GDM1 (cell line): ENCODE data around the gene PYCARD.
"Not testable (repeated sequence)": the region's sequence is repeated elsewhere in the genome, so short reads cannot be mapped to it uniquely, and the experiment has no call there.

ENCODE experiments used
- DNase-seq: peaks from one replicate; lab custom pipeline; 2025; lab: John Stamatoyannopoulos, UW

The PYCARD gene

GRCh38 chr16:31215287-31216162, 13.0 kb upstream of the PYCARD start:
- no peak for DNase-seq

DNA sequence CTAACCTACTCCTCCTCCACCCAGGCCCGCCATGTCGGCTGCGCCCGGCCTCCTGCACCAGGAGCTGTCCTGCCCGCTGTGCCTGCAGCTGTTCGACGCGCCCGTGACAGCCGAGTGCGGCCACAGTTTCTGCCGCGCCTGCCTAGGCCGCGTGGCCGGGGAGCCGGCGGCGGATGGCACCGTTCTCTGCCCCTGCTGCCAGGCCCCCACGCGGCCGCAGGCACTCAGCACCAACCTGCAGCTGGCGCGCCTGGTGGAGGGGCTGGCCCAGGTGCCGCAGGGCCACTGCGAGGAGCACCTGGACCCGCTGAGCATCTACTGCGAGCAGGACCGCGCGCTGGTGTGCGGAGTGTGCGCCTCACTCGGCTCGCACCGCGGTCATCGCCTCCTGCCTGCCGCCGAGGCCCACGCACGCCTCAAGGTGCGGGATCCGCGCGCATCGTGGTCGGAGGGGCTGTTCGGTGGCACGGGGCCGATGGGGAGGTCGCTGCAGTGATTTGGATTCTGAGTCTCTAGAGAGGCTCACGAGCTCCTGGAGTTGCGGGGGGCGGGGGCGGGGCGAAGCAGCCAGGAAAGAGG, 12.2 kb upstream of the PYCARD start:
- no peak for DNase-seq

DNA sequence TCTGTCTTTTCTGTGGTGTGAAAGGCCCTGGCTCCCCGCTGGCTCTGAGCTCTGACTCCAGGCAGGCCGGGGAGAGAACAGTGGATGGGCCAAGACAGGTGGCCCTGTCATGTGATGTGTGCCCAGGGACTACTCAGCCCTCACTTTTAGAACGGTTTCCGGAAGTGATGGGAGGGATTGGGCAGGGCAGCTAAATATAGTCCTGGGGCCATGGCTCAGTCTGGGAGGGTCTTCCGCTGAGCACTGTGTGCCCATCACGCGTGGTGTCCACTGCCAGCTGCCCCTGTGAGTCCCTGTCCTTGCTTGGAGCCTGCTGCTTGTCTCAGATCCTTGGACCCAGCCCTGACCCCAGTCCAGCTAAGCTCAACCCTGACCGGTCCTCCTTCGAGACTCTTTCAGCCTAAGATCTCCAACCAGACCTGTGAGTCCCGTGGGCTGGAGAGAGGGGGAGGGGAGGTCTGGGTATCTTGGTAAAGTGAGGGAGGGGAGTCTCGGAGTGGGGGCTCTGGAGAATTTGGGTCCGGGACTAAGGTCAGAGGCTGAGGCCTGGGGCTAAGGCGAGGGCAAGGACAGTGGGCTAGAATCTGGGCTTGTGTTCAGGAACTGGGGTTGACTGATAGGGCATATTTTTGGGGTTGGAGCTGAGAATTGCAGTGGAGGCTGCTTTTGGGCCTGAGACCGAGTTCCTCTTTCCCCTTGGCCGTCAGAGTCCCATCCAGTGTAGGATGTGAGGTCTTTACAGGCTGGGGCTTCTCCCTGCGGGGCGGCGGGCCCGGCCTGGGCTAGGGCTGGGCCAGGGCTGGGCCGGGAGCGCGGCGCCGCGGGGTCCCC, 11.5 kb upstream of the PYCARD start, which contains the start of gene TRIM72:
Gene TRIM72 (plus strand): TSS at position 243 of the 831 bp plus-strand sequence. CDS start 620 bp downstream, outside the sequence.
- DNase-seq = no peak

DNA sequence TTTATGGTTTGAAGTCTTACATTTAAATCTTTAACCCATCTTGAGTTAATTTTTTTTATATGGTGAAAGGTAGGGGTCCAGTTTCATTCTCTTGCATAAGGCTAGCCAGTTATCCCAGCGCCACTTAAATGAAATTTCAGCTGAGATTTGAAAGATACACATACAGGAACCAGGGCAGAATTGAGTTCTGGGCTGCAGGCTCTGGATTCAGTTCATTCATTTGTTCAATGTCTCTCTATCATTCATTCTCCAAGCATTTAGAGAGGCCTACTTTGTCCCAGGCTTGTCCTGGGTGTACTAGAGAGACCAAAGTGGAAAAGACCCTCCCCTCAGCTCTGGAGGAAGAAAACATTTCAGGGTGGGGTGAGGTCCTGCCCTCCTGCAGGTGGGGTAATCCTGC, 10.8 kb upstream of the PYCARD start:
- no peak for DNase-seq

DNA sequence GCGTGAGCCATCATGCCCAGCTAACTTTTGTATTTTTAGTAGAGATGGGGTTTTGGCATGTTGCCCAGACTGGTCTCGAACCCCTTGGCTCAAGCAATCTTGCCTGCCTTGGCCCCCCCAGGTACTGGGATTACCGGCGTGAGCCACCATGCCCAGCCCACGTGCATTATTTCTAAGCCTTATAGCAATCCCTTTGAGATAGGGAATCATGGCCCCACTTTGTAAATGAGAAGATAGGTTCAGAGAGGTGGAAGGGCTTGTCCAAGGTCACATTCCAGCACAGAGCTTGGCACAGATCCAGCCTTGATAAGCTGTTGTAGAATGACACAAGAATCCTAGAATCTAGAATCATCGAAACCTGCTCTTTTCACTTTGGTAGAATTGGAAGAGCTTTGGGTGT, 4.2 kb upstream of the PYCARD start:
- DNase-seq = no peak

- DNase-seq = no peak
Observed at GRCh38 chr16:31204871-31205666, 2.5 kb upstream of the PYCARD start.

DNA sequence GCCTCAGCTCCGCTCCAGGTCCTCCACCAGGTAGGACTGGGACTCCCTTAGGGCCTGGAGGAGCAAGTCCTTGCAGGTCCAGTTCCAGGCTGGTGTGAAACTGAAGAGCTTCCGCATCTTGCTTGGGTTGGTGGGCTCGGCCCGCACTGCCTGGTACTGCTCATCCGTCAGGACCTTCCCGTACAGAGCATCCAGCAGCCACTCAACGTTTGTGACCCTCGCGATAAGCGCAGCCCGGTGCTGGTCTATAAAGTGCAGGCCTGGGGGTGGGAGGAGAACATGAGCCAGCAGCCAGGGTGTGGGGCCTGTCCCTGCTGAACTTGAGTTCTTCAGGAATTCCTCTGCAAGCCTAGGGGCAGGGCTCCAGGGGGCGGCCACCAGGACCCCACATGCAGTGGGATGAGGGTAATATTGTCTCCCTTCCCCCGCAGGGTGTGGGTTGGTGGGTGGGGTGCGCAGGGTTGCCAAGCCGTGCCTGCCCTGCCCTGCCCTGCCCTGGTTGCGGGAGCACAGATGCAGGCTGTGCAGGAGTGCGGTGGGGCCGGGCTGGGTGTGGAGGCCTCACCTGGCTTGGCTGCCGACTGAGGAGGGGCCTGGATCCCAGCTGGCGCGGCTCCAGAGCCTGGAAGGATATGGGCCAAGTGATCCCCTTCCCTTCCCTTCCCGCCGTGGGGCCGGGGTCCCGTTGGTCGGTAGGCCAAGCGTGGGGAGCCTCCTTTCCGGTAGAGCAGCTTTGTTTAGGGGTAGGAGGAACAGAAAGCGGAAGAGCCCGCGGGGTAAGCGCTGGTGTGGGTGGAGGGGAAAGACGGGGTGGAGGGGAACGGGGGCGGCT, 762 bp downstream of the PYCARD start:
- DNase-seq = peak; percentile 41

GRCh38 chr16:31200821-31201568, 1.6 kb downstream of the PYCARD start:
- DNase-seq = peak; percentile 45

- not testable (repeated sequence) for DNase-seq
Observed at GRCh38 chr16:31200111-31200510, 2.4 kb downstream of the PYCARD start.

GRCh38 chr16:31199430-31200041, 3.0 kb downstream of the PYCARD start:
- DNase-seq = no peak

DNA sequence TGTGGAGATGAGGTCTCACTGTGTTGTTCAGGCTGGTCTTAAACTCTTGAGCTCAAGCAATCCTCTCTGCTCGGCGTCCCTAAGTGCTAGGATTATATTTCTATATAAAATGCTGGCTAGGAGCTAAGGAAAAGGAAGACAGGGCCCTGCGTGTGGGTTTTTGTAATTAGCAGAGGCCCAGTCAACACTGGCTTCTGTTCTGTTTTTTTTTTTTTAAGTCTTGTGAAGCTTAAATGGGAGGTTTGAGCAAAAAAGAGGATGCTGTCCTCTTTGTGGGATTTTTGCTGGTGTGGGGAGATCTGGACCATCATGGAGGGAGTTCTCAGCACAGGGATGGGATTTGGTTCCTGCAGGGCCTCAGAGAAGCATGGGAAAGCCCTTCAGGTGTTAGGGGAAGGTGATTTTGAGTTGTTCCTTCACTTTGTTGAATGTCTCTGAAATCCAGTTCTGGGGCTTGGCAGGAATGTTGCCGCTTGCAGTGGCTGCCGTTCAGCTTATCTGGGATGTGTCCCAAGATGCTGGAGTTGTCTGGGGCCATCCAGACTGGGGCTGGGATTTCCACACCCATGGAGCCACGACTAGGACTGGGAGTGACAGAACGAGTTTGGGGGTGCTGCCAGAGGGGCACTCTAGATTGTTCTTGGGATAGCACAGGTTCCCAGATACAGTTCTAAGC, 4.2 kb downstream of the PYCARD start:
- DNase-seq = no peak

DNA sequence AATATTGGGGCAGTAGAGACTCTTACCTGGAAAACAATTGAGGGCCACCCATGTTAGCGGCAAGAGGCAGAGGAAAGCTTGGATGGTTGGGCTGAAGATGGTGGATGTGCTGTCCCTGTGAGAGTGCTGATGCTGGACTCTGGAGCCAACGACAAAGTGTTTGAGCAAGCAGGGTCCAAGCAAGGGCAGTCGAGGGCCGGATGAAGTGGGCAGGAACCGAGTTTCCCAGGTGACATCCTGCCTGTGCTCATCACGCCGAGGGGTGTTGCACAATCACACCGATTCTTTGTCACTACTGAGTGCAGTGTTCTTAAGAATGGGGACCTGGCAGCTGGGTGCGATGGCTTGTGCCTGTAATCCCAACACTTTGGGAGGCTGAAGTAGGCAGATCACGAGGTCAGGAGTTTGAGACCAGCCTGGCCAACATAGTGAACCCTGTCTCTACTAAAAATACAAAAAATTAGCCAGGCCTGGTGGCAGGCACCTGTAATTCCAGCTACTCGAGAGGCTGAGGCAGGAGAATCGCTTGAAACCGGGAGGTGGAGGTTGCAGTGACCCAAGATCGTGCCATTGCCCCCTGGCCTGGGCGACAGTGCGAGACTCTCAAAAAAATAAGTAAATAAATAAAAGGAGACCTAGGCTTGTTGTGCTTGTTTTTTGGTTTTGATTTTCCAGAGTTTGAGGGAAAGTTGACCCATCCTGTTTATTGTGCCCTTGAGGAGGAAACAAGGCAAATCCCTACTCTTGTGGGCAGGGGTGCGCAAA, 6.1 kb downstream of the PYCARD start:
- DNase-seq = no peak

DNA sequence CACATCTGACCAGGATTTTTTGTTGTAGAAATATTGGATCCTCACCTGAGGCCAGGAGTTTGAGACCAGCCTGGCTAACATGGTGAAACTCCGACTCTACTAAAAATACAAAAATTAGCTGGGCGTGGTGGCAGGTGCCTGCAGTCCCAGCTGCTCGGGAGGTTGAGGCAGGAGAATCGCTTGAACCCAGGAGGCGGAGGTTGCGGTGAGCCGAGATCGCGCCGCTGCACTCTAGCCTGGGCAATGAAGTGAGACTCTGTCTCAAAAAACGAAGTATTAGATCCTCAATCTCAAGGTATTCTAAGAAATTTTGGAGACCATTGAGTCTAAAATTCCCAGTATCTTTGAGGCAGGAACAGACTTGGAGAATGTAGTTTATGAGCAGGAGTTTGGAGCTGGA, 6.7 kb downstream of the PYCARD start:
- DNase-seq = not testable (repeated sequence)

GRCh38 chr16:31194898-31195297, 7.7 kb downstream of the PYCARD start:
- no peak for DNase-seq

- DNase-seq = no peak
Observed at GRCh38 chr16:31193874-31194273, 8.7 kb downstream of the PYCARD start.

DNA sequence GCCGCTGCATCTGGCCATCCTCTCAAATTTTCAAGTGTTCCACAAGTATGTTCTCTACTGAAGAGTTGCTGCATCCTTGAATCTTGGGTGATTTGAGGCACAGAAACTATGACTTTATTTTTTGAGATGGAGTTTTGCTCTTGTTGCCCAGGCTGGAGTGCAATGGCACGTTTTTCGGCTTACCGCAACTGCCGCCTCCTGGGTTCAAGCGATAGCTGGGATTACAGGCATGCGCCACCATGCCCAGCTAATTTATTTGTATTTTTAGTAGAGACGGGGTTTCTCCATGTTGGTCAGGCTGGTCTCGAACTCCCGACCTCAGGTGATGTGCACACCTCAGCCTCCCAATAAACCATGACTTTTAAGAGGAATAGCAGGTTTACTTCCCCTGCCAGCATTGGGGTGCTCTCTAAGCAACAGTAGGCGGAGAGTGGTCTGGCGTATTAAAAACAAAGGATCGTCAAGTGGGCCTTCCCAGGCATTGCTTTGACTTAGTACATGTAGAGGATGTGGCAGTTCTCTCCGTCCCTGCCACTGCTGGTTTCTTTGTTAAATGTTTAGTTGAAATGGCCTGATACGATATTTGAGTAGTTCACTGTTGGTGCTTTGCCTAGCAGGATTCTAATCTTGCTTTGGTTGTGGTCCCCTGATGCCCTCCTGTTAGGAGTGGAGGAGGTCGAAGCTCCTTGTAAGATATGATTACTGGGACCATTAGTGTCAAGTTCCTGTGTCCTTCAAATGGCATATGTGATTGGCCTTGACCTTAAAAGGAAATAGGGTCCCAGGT, 9.5 kb downstream of the PYCARD start:
- DNase-seq = no peak

DNA sequence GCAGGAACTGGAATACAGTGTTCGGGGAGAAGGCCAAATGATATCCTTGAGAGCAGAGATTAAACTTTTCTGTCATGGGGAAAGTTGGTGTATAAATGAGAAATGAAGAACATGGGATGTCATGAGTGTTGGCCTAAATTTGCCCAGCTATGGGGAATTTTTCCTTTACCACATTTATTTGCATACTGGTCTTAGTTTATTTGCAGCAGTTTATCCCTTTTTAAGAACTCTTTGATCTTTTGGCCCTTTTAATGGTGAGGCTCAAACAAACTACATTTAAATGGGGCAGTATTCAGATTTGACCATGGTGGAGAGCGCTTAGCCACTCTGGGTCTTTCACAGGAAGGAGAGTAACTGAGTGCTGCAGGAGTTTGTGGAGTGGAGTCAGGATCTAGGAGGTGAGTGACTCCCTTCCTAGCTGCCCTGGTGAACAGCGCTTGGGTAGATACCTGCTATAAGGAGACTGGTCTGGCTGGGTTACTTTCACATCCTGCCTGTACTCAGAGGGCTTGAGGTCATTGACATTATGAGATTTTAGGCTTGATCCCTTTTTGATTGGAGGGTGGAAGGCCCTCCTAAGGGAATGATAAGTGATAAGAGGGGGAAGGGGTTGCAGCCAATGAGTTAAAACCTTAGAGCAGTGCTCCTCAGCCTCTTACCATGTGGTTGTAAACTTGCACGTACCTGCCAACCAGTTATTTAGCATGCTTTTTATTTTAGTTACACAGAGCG, 10.7 kb downstream of the PYCARD start:
- DNase-seq = no peak
